ENCODE measurements around the gene NAMPT. TPM values are rescaled to one million over a fixed set of nuclear protein-coding genes. Genes with fewer than 3 reads are reported as not detected.
"Not testable (repeated sequence)": the region's sequence is repeated elsewhere in the genome, so short reads cannot be mapped to it uniquely, and the experiment has no call there.

The NAMPT gene
- total RNA-seq, 2 experiments from 2014 or later: 58.7 to 70.8 TPM

- Mint-ChIP-seq H3K27ac (no peak overlapping the region), H3K36me3 (ENCODE audit: low read depth) (no peaks in the 10 kb centered on the region), H3K4me1 (peaks cover 2% of the 10 kb centered on the region), H3K4me3 (no peak overlapping the region), H3K9me3 (peaks cover 6% of the 10 kb centered on the region), H3K27me3 (peaks cover 6% of the 10 kb centered on the region)
- ChIA-PET CTCF (interaction anchor here (0.7 to 1.4 kb wide), 4 partner anchors 15 to 977 kb away, joined by 3 read pairs; no protein-coding TSS in a partner anchor), POLR2A (no interaction called here)
- no peak for DNase-seq
Observed at GRCh38 chr7:106316947-106317346, 32.2 kb upstream of the NAMPT start.

- Mint-ChIP-seq H3K9me3 (no peaks in the 10 kb centered on the region), H3K27ac (no peak overlapping the region), H3K4me3 (no peak overlapping the region), H3K4me1 (peaks cover 2% of the 10 kb centered on the region), H3K27me3 (peaks cover 4% of the 10 kb centered on the region), H3K36me3 (ENCODE audit: low read depth) (no peaks in the 10 kb centered on the region)
- DNase-seq: no peak
- POLR2A ChIA-PET: no interaction called here
- CTCF ChIA-PET: no interaction called here
Observed at GRCh38 chr7:106314875-106315274, 30.1 kb upstream of the NAMPT start.

GRCh38 chr7:106313966-106314365 lies 29.2 kb upstream of the NAMPT start:
- H3K9me3 Mint-ChIP-seq: no peaks in the 10 kb centered on the region
- POLR2A ChIA-PET: no interaction called here
- no peak overlapping the region for H3K27ac Mint-ChIP-seq
- H3K27me3 Mint-ChIP-seq: peaks cover 2% of the 10 kb centered on the region
- H3K4me3 Mint-ChIP-seq: no peak overlapping the region
- peaks cover 2% of the 10 kb centered on the region for H3K4me1 Mint-ChIP-seq
- no peaks in the 10 kb centered on the region for H3K36me3 Mint-ChIP-seq (ENCODE audit: low read depth)
- DNase-seq: no peak
- CTCF ChIA-PET: interaction anchor here (0.6 kb wide), 2 partner anchors 56 to 143 kb away, joined by 3 read pairs; no protein-coding TSS in a partner anchor

GRCh38 chr7:106313456-106313901 lies 28.7 kb upstream of the NAMPT start:
- Mint-ChIP-seq H3K4me1 (peaks cover 2% of the 10 kb centered on the region), H3K27me3 (peaks cover 2% of the 10 kb centered on the region), H3K4me3 (no peak overlapping the region), H3K9me3 (no peaks in the 10 kb centered on the region), H3K36me3 (ENCODE audit: low read depth) (no peaks in the 10 kb centered on the region), H3K27ac (no peak overlapping the region)
- ChIA-PET POLR2A (no interaction called here), CTCF (interaction anchor here (0.6 kb wide), 2 partner anchors 56 to 144 kb away, joined by 3 read pairs; no protein-coding TSS in a partner anchor)
- no peak for DNase-seq

GRCh38 chr7:106312906-106313305 lies 28.1 kb upstream of the NAMPT start:
- no peak for DNase-seq
- CTCF ChIA-PET: no interaction called here
- POLR2A ChIA-PET: no interaction called here
- H3K27ac Mint-ChIP-seq: no peak overlapping the region
- H3K36me3 Mint-ChIP-seq (ENCODE audit: low read depth): no peaks in the 10 kb centered on the region
- peaks cover 2% of the 10 kb centered on the region for H3K4me1 Mint-ChIP-seq
- H3K9me3 Mint-ChIP-seq: no peaks in the 10 kb centered on the region
- no peak overlapping the region for H3K4me3 Mint-ChIP-seq
- H3K27me3 Mint-ChIP-seq: peaks cover 2% of the 10 kb centered on the region

- ChIA-PET CTCF (no interaction called here), POLR2A (no interaction called here)
- Mint-ChIP-seq H3K27me3 (peaks cover 2% of the 10 kb centered on the region), H3K36me3 (ENCODE audit: low read depth) (no peaks in the 10 kb centered on the region), H3K4me1 (peaks cover 2% of the 10 kb centered on the region), H3K9me3 (no peaks in the 10 kb centered on the region), H3K4me3 (no peak overlapping the region), H3K27ac (no peak overlapping the region)
- DNase-seq: no peak
Observed at GRCh38 chr7:106312099-106312871, 27.5 kb upstream of the NAMPT start.

GRCh38 chr7:106309362-106309761 lies 24.6 kb upstream of the NAMPT start:
- no peak overlapping the region for H3K27ac Mint-ChIP-seq
- H3K36me3 Mint-ChIP-seq (ENCODE audit: low read depth): no peaks in the 10 kb centered on the region
- no peaks in the 10 kb centered on the region for H3K9me3 Mint-ChIP-seq
- H3K27me3 Mint-ChIP-seq: no peaks in the 10 kb centered on the region
- H3K4me3 Mint-ChIP-seq: no peak overlapping the region
- POLR2A ChIA-PET: no interaction called here
- CTCF ChIA-PET: interaction anchor here (0.5 to 1.5 kb wide), 2 partner anchors 155 kb away, joined by 3 read pairs; no protein-coding TSS in a partner anchor
- peaks cover 2% of the 10 kb centered on the region for H3K4me1 Mint-ChIP-seq
- DNase-seq: no peak

GRCh38 chr7:106306256-106306655 lies 21.5 kb upstream of the NAMPT start:
- DNase-seq: no peak
- ChIA-PET CTCF (no interaction called here), POLR2A (no interaction called here)
- H3K9me3 Mint-ChIP-seq: peaks cover 6% of the 10 kb centered on the region
- no peaks in the 10 kb centered on the region for H3K4me1 Mint-ChIP-seq
- H3K27ac Mint-ChIP-seq: no peak overlapping the region
- no peaks in the 10 kb centered on the region for H3K36me3 Mint-ChIP-seq (ENCODE audit: low read depth)
- peaks cover 6% of the 10 kb centered on the region for H3K27me3 Mint-ChIP-seq
- no peak overlapping the region for H3K4me3 Mint-ChIP-seq

GRCh38 chr7:106305732-106306131 lies 20.9 kb upstream of the NAMPT start:
- Mint-ChIP-seq H3K27me3 (peaks cover 11% of the 10 kb centered on the region), H3K36me3 (ENCODE audit: low read depth) (no peaks in the 10 kb centered on the region), H3K4me3 (no peak overlapping the region), H3K9me3 (peaks cover 12% of the 10 kb centered on the region), H3K27ac (no peak overlapping the region), H3K4me1 (no peaks in the 10 kb centered on the region)
- DNase-seq: no peak
- POLR2A ChIA-PET: no interaction called here
- CTCF ChIA-PET: no interaction called here

- ChIA-PET POLR2A (interaction anchor here (0.6 kb wide), 1 partner anchor 9 kb away, joined by 3 read pairs; no protein-coding TSS in a partner anchor), CTCF (no interaction called here)
- peaks cover 12% of the 10 kb centered on the region for H3K9me3 Mint-ChIP-seq
- H3K27me3 Mint-ChIP-seq: peaks cover 13% of the 10 kb centered on the region
- H3K27ac Mint-ChIP-seq: no peak overlapping the region
- H3K4me3 Mint-ChIP-seq: no peak overlapping the region
- no peaks in the 10 kb centered on the region for H3K36me3 Mint-ChIP-seq (ENCODE audit: low read depth)
- DNase-seq: no peak
- no peaks in the 10 kb centered on the region for H3K4me1 Mint-ChIP-seq
Observed at GRCh38 chr7:106304568-106304967, 19.8 kb upstream of the NAMPT start.

- not testable (repeated sequence) for H3K4me3 Mint-ChIP-seq
Observed at GRCh38 chr7:106298631-106299030, 13.8 kb upstream of the NAMPT start.

GRCh38 chr7:106298155-106298554 lies 13.4 kb upstream of the NAMPT start:
- H3K27me3 Mint-ChIP-seq: peaks cover 13% of the 10 kb centered on the region
- CTCF ChIA-PET; DNase-seq; H3K36me3 Mint-ChIP-seq (ENCODE audit: low read depth); POLR2A ChIA-PET; H3K4me3 Mint-ChIP-seq; H3K4me1 Mint-ChIP-seq; H3K9me3 Mint-ChIP-seq; H3K27ac Mint-ChIP-seq: not testable (repeated sequence)

More at GRCh38 chr7:106298631-106299030, 13.8 kb upstream of the NAMPT start:
- POLR2A ChIA-PET; H3K27ac Mint-ChIP-seq; CTCF ChIA-PET; H3K36me3 Mint-ChIP-seq (ENCODE audit: low read depth); DNase-seq; H3K4me1 Mint-ChIP-seq: not testable (repeated sequence)
- Mint-ChIP-seq H3K27me3 (peaks cover 13% of the 10 kb centered on the region), H3K9me3 (peaks cover 12% of the 10 kb centered on the region)

- H3K27me3 Mint-ChIP-seq: peaks cover 4% of the 10 kb centered on the region
- ChIA-PET POLR2A (no interaction called here), CTCF (interaction anchor here (1.2 kb wide), 1 partner anchor 130 kb away, joined by 3 read pairs; no protein-coding TSS in a partner anchor)
- no peak for DNase-seq
- no peaks in the 10 kb centered on the region for H3K4me1 Mint-ChIP-seq
- no peak overlapping the region for H3K27ac Mint-ChIP-seq
- H3K36me3 Mint-ChIP-seq (ENCODE audit: low read depth): no peaks in the 10 kb centered on the region
- H3K9me3 Mint-ChIP-seq: no peaks in the 10 kb centered on the region
- H3K4me3 Mint-ChIP-seq: no peak overlapping the region
Observed at GRCh38 chr7:106294334-106294733, 9.6 kb upstream of the NAMPT start.

- CTCF ChIA-PET: no interaction called here
- POLR2A ChIA-PET: no interaction called here
- peaks cover under 1% of the 10 kb centered on the region for H3K4me1 Mint-ChIP-seq
- no peaks in the 10 kb centered on the region for H3K36me3 Mint-ChIP-seq (ENCODE audit: low read depth)
- peaks cover 4% of the 10 kb centered on the region for H3K27me3 Mint-ChIP-seq
- no peak for DNase-seq
- no peak overlapping the region for H3K4me3 Mint-ChIP-seq
- no peaks in the 10 kb centered on the region for H3K9me3 Mint-ChIP-seq
- H3K27ac Mint-ChIP-seq: no peak overlapping the region
Observed at GRCh38 chr7:106291247-106291646, 6.5 kb upstream of the NAMPT start.

Measured in activated CD4-positive, alpha-beta T cell treated with anti-CD3 and anti-CD28 coated beads, Interleukin-2, amount 10 ng/mL, durations not matched to agents 7 days and 5 days (primary cell).